Mucosa of descending colon (tissue), 3 donors: ENCODE results near the gene ABHD2. TPM values are rescaled to one million over a fixed set of nuclear protein-coding genes. Genes with fewer than 3 reads are reported as not detected.

ENCODE experiments used
- ATAC-seq: fragments of 200-7000 bp; cut with Tn5 transposase; one replicate; pipeline ENCODE4 v1.9.1; 2020; ENCODE audit warnings: mild to moderate bottlenecking, moderate library complexity
- DNase-seq, 3 donors: peaks; one replicate each; pipeline ENCODE4 v3.0.0-alpha.2; 2020
- H3K36me3 ChIP-seq: fragments of 200-600 bp; one replicate; pipeline ENCODE4 v1.8.0; 2021; ENCODE audit warnings: low read depth, mild to moderate bottlenecking
- H3K4me1 ChIP-seq: fragments of 200-600 bp; one replicate; pipeline ENCODE4 v1.8.0; 2021; ENCODE audit warnings: low read depth, mild to moderate bottlenecking
- H3K4me3 ChIP-seq: fragments of 200-600 bp; one replicate; pipeline ENCODE4 v1.8.0; 2021; ENCODE audit warnings: mild to moderate bottlenecking
- H3K9me3 ChIP-seq: fragments of 200-600 bp; one replicate; pipeline ENCODE4 v1.8.0; 2021; ENCODE audit warnings: mild to moderate bottlenecking
- CTCF ChIP-seq: fragments of 200-600 bp; IDR thresholded peaks from one replicate; pipeline ENCODE4 v1.8.0; 2022; ENCODE audit warnings: antibody characterized with exemption, mild to moderate bottlenecking
- intact Hi-C, 2 donors: fragments of 100-400 bp; cut with DNase I in 1 of 2; cut with micrococcal nuclease in 1 of 2; formaldehyde crosslinking; loops; one replicate each; pipeline versions ENCODE4 v1.11.0 to v1.11.1; 2022; cut with DNase I, micrococcal nuclease
- total RNA-seq, 3 donors: library from RNA; stranded (reverse); fragmentation: NEBNext Ultra II Directional in 2 of 3; extraction: Animal tissue kit (Norgen Biotek cat#: 25700) in 2 of 3; gene quantifications; one replicate each; pipeline versions ENCODE4 v1.2.1 to v1.2.4, GENCODE V29; 2021 to 2023
- donor health status: DM: no; HTN: no; CAD: no; lungs with moderate emphysema.
- donor health status: DM: no; HTN: no; CAD: no.
- donor health status: DM: no; HTN: yes; CAD: no.

The ABHD2 gene
- total RNA-seq, 3 donors from 2014 or later, result 82.2 to 156 (median 92.7) TPM

GRCh38 chr15:89142423-89142822 is 54.2 kb downstream of the ABHD2 start:
- DNase-seq, result no peak
- no peak for ATAC-seq
- peaks cover 3% of the 10 kb centered on the region for H3K4me1 ChIP-seq
- intact Hi-C loops, result no loop called here
- no peaks in the 10 kb centered on the region for H3K36me3 ChIP-seq
- no peak overlapping the region for H3K4me3 ChIP-seq
- TF ChIP-seq CTCF, result no peak
- H3K9me3 ChIP-seq, result no peaks in the 10 kb centered on the region

GRCh38 chr15:89143503-89144162 is 55.4 kb downstream of the ABHD2 start:
- intact Hi-C loops, result no loop called here
- no peak for TF ChIP-seq CTCF
- ATAC-seq, result peak; percentile 52
- no peak overlapping the region for H3K4me3 ChIP-seq
- DNase-seq, result no peak
- H3K4me1 ChIP-seq, result no peaks in the 10 kb centered on the region
- H3K36me3 ChIP-seq, result no peaks in the 10 kb centered on the region
- no peaks in the 10 kb centered on the region for H3K9me3 ChIP-seq

GRCh38 chr15:89144491-89144890 is 56.2 kb downstream of the ABHD2 start:
- no peak for TF ChIP-seq CTCF
- Histone ChIP-seq H3K4me1 (no peaks in the 10 kb centered on the region), H3K4me3 (no peak overlapping the region), H3K9me3 (no peaks in the 10 kb centered on the region), H3K36me3 (no peaks in the 10 kb centered on the region)
- ATAC-seq (no peak), DNase-seq (no peak)
- intact Hi-C loops, result no loop called here

- H3K4me3 ChIP-seq, result no peak overlapping the region
- no peaks in the 10 kb centered on the region for H3K9me3 ChIP-seq
- intact Hi-C loops, result no loop called here
- TF ChIP-seq CTCF, result no peak
- H3K4me1 ChIP-seq, result peaks cover 13% of the 10 kb centered on the region
- ATAC-seq (no peak), DNase-seq (no peak)
- H3K36me3 ChIP-seq, result no peaks in the 10 kb centered on the region
Measured at GRCh38 chr15:89146366-89146765, 58.1 kb downstream of the ABHD2 start.

- no peak for TF ChIP-seq CTCF
- Histone ChIP-seq H3K36me3 (no peaks in the 10 kb centered on the region), H3K9me3 (no peaks in the 10 kb centered on the region), H3K4me1 (peaks cover 13% of the 10 kb centered on the region), H3K4me3 (no peak overlapping the region)
- ATAC-seq (no peak), DNase-seq (no peak)
- intact Hi-C loops, result no loop called here
Measured at GRCh38 chr15:89148126-89148525, 59.9 kb downstream of the ABHD2 start.
